K562 (cell line): ENCODE data around the gene MYO1E. TPM values are rescaled to one million over a fixed set of nuclear protein-coding genes. Genes with fewer than 3 reads are reported as not detected.

Experiments used
- ATAC-seq: fragments of 200-7000 bp; cut with Tn5 transposase; 3 replicates; pipeline ENCODE4 v1.9.1; 2020; ENCODE audit warnings: moderate library complexity
- BruUV-seq: library from RNA; stranded (reverse); fragments of 400-500 nt; replicated peaks from 2 replicates; lab custom pipeline; 2021; lab: Mats Ljungman, UMichigan
- CTCF ChIA-PET: fragments of 300-600 bp; formaldehyde crosslinking; extraction: SDS; loops from one replicate; lab custom pipeline; 2021; ENCODE audit warnings: low intra/inter-chr PET ratio; lab: Yijun Ruan, JAX
- POLR2A ChIA-PET: fragments of 300-600, 350-650 bp; sonication (Branson Sonifier 250); formaldehyde crosslinking; extraction: SDS; loops from one replicate; lab custom pipeline; 2021; ENCODE audit warnings: antibody characterized with exemption, inconsistent platforms; lab: Yijun Ruan, JAX
- DNase-seq, 4 experiments: peaks; one replicate each; pipeline versions ENCODE4 v3.0.0 to v3.0.0-alpha.2; 2011 to 2018; ENCODE audit warnings: low spot score in 3 of 4, mixed read lengths in 3 of 4; ENCODE audit errors: extremely low read depth in 1 of 4
- FAIRE-seq: peaks from 2 replicates; lab custom pipeline; 2011; peaks lifted over from hg19 to GRCh38; lab: Jason Lieb, UNC
- H2AFZ ChIP-seq: 2 replicates; pipeline ENCODE4 v1.6.0; 2011; ENCODE audit warnings: low read depth, low read length, control low read depth, inconsistent platforms
- H3K27ac ChIP-seq: fragments of 200-600 bp; 3 replicates; pipeline ENCODE4 v1.8.0; 2011; ENCODE audit warnings: low read depth, mild to moderate bottlenecking, control low read depth, inconsistent platforms, low read length, moderate library complexity, mixed read lengths; ENCODE audit errors: extremely low read depth
- H3K27me3 ChIP-seq, 2 experiments: fragments of 300-600 bp in 1 of 2; 2 replicates in 1 of 2; 3 replicates in 1 of 2; pipeline versions ENCODE4 v1.6.0 to v1.8.0; 2011; ENCODE audit warnings: inconsistent platforms in 2 of 2, low read length in 2 of 2, mild to moderate bottlenecking in 1 of 2, mixed read lengths in 1 of 2, moderate library complexity in 1 of 2; ENCODE audit not compliant: control insufficient read depth in 2 of 2, insufficient read depth in 2 of 2
- H3K36me3 ChIP-seq: fragments of 300-600 bp; 3 replicates; pipeline ENCODE4 v1.8.0; 2011; ENCODE audit warnings: mild to moderate bottlenecking, low read length, inconsistent platforms; ENCODE audit not compliant: control insufficient read depth, insufficient read depth
- H3K4me1 ChIP-seq, 2 experiments: fragments of 200-600 bp in 1 of 2; replicated peaks in 1 of 2; 2 replicates in 1 of 2; 3 replicates in 1 of 2; pipeline versions ENCODE4 v1.5.1 to v1.8.0; 2011; ENCODE audit warnings: inconsistent platforms in 2 of 2, low read length in 2 of 2, mild to moderate bottlenecking in 1 of 2, mixed read lengths in 1 of 2, moderate library complexity in 1 of 2; ENCODE audit not compliant: control insufficient read depth in 2 of 2, insufficient read depth in 2 of 2
- H3K4me2 ChIP-seq: 2 replicates; pipeline ENCODE4 v1.6.1; 2011; ENCODE audit warnings: low read length, control low read depth, inconsistent platforms, mixed read lengths; ENCODE audit not compliant: insufficient read depth
- H3K4me3 ChIP-seq: fragments of 200-600 bp; sonication (generic), shearing (Covaris generic); 2 replicates; pipeline ENCODE4 v1.5.1; 2016; ENCODE audit warnings: control low read depth, inconsistent platforms
- H3K79me2 ChIP-seq: fragments of 200-600 bp; 3 replicates; pipeline ENCODE4 v1.8.0; 2011; ENCODE audit warnings: low read length, inconsistent platforms; ENCODE audit not compliant: control insufficient read depth, insufficient read depth
- H3K9ac ChIP-seq, 2 experiments: 2 replicates each; pipeline versions ENCODE4 v1.6.0 to v1.6.1; 2011; ENCODE audit warnings: low read depth in 2 of 2, low read length in 2 of 2, control low read depth in 1 of 2, inconsistent platforms in 1 of 2, mild to moderate bottlenecking in 1 of 2, mixed read lengths in 1 of 2; ENCODE audit not compliant: insufficient read depth in 1 of 2
- H3K9me1 ChIP-seq: one replicate; pipeline ENCODE4 v1.6.0; 2011; ENCODE audit warnings: inconsistent platforms, mild to moderate bottlenecking, low read length, moderate library complexity; ENCODE audit not compliant: control insufficient read depth, insufficient read depth
- H3K9me3 ChIP-seq: replicated peaks from 2 replicates; pipeline ENCODE4 v1.5.1; 2011; ENCODE audit warnings: low read depth, low read length, inconsistent platforms; ENCODE audit not compliant: control insufficient read depth, insufficient read depth
- H4K20me1 ChIP-seq: replicated peaks from 2 replicates; pipeline ENCODE4 v1.6.1; 2011; ENCODE audit warnings: low read length, inconsistent platforms, mixed read lengths; ENCODE audit not compliant: control insufficient read depth, insufficient read depth
- BCOR ChIP-seq: fragments of 450-650 bp; IDR thresholded peaks from 2 replicates; pipeline ENCODE4 v1.6.1; 2016
- BDP1 ChIP-seq: IDR thresholded peaks from 3 replicates; pipeline ENCODE4 v1.6.1; 2011; ENCODE audit not compliant: insufficient read length, insufficient read depth
- BMI1 ChIP-seq: fragments of 150-350 bp; IDR thresholded peaks from 2 replicates; pipeline ENCODE4 v1.6.1; 2014; ENCODE audit warnings: low read length
- CREB1 ChIP-seq, 2 experiments: sonication (generic) in 1 of 2; formaldehyde crosslinking in 1 of 2; IDR thresholded peaks; 2 replicates each; pipeline versions ENCODE4 v1.6.1 to v1.8.0; 2012 to 2022; ENCODE audit warnings: inconsistent platforms in 1 of 2, mild to moderate bottlenecking in 1 of 2, missing genetic modification reagents in 1 of 2, moderate library complexity in 1 of 2
- FOXA1 ChIP-seq: fragments of 450-650 bp; IDR thresholded peaks from 2 replicates; pipeline ENCODE4 v1.6.1; 2016; ENCODE audit warnings: mild to moderate bottlenecking, borderline replicate concordance
- GABPB1 ChIP-seq: sonication (generic); formaldehyde crosslinking; IDR thresholded peaks from 2 replicates; pipeline ENCODE4 v1.8.0; 2022; ENCODE audit warnings: mild to moderate bottlenecking, missing genetic modification reagents
- KDM1A ChIP-seq, 2 experiments: fragments of 450-650 bp; IDR thresholded peaks; 2 replicates each; pipeline ENCODE4 v1.6.1; 2016; ENCODE audit warnings: mild to moderate bottlenecking in 2 of 2
- KLF6 ChIP-seq: fragments of 250-450 bp; sonication (Bioruptor Pico); IDR thresholded peaks from 2 replicates; pipeline ENCODE4 v1.4.0; 2020; ENCODE audit warnings: mild to moderate bottlenecking, moderate library complexity, borderline replicate concordance
- MAFK ChIP-seq: IDR thresholded peaks from 2 replicates; pipeline ENCODE4 v1.6.1; 2011; ENCODE audit warnings: low read length, improper control_type of control experiment
- RBFOX2 ChIP-seq: fragments of 200-400 bp; formaldehyde crosslinking; IDR thresholded peaks from 2 replicates; pipeline ENCODE4 v1.6.1; 2017; ENCODE audit warnings: low read depth, mild to moderate bottlenecking, low read length, moderate library complexity
- TAL1 ChIP-seq: fragments of 450-650 bp; IDR thresholded peaks from 2 replicates; pipeline ENCODE4 v1.6.1; 2016; ENCODE audit warnings: mild to moderate bottlenecking
- TCF3 ChIP-seq: sonication (generic); formaldehyde crosslinking; IDR thresholded peaks from 2 replicates; pipeline ENCODE4 v1.4.0; 2020; ENCODE audit warnings: mild to moderate bottlenecking, missing genetic modification reagents
- ZNF217 ChIP-seq: sonication (generic); formaldehyde crosslinking; IDR thresholded peaks from 2 replicates; pipeline ENCODE4 v1.8.0; 2022; ENCODE audit warnings: mild to moderate bottlenecking, missing genetic modification reagents
- WGBS: fragments of 100-300 bp; shearing (Covaris generic); methylation state at CpG from one replicate; pipeline ENCODE4 v1.1.6; 2016; ENCODE audit warnings: low coverage, mixed read lengths; ENCODE audit not compliant: insufficient coverage; ENCODE audit errors: missing lambda C conversion rate; 5-methylcytosine and 5-hydroxymethylcytosine counted together
- in situ Hi-C: fragments of 300-500 bp; cut with MboI; formaldehyde crosslinking; loops from 4 replicates; pipeline ENCODE4 v1.15.0; 2018; ENCODE audit warnings: inconsistent platforms, mixed read lengths
- intact Hi-C: fragments of 100-400 bp; cut with micrococcal nuclease; formaldehyde crosslinking; loops from 2 replicates; pipeline ENCODE4 v1.14.2; 2022
- polyA plus RNA-seq, 8 experiments: library from polyadenylated mRNA; depleted of rRNA in 4 of 8; stranded (reverse) in 5 of 8; unstranded in 3 of 8; fragments of >200 nt; fragmentation: Nextera tagmentation in 2 of 8; fragmentation: Illumina TruSeq in 1 of 8; extraction: Ambion mirVana in 2 of 8; extraction: Trizol in 1 of 8; gene quantifications; 2 replicates each; pipeline versions ENCODE4 v1.2.1 to v1.2.3, GENCODE V29; 2011 to 2014; ENCODE audit warnings: inconsistent platforms in 1 of 8, missing spikeins in 1 of 8
- total RNA-seq, 7 experiments: library from RNA; depleted of rRNA in 6 of 7; stranded (reverse); fragments of >200 nt in 6 of 7; fragmentation: Illumina TruSeq in 2 of 7; extraction: Trizol in 2 of 7; gene quantifications; 2 replicates each; pipeline versions ENCODE4 v1.2.1 to v1.2.3, GENCODE V29; 2011 to 2021; ENCODE audit warnings: low replicate concordance in 1 of 7
- TF ChIP-seq, protein P1 (sequence below): fragments of 150-350 bp; conservative IDR thresholded peaks from 2 replicates; pipeline ENCODE4 v1.6.1; 2014; ENCODE audit warnings: low read length
- TF ChIP-seq, protein P2 (sequence below): sonication (generic); formaldehyde crosslinking; IDR thresholded peaks from 2 replicates; pipeline ENCODE4 v1.8.0; 2022; ENCODE audit warnings: mild to moderate bottlenecking, low read depth, missing genetic modification reagents

Gene MYO1E
- total and polyA plus RNA-seq, 9 of the 15 experiments (the other 6 are each of a cell fraction or from before 2014, with no cell fraction given): under 0.01 to 0.44 (median 0.01) TPM; not detected in 6

GRCh38 chr15:59257140-59257539 lies 115.5 kb downstream of the MYO1E start:
- DNase-seq: no peak
- no peak overlapping the region for H3K4me2 ChIP-seq
- 0% methylated on average over 4 of the region's 4 CpGs for WGBS
- no peaks in the 10 kb centered on the region for H3K4me1 ChIP-seq
- no peak overlapping the region for H3K27ac ChIP-seq
- CTCF ChIA-PET: no interaction called here
- no peak overlapping the region for H3K4me3 ChIP-seq
- no peak for ATAC-seq
- TF ChIP-seq GABPB1 (CRISPR knock-in tag) (no peak), ZNF217 (CRISPR knock-in tag) (no peak), BDP1 (no peak), KDM1A (IDR thresholded peaks at IDR 0.05) (no peak), FOXA1 (no peak), TCF3 (no peak)
- TF ChIP-seq, all 486 proteins: peak for 0
- in situ Hi-C loops: no loop called here
- no peaks in the 10 kb centered on the region for H3K79me2 ChIP-seq
- intact Hi-C loops: no loop called here
- H2AFZ ChIP-seq: no peak overlapping the region
- no TSS peak for BruUV-seq
- POLR2A ChIA-PET: interaction anchor here (1.5 kb wide), 1 partner anchor 10 kb away, joined by 4 read pairs; no protein-coding TSS in a partner anchor
- no peak for FAIRE-seq
- H3K9ac ChIP-seq: no peak overlapping the region
- H3K27me3 ChIP-seq: peaks cover 3 to 6% of the 10 kb centered on the region in 2 experiments; a peak in 2 of 5 replicates
- H4K20me1 ChIP-seq: no peaks in the 10 kb centered on the region
- H3K9me3 ChIP-seq: no peaks in the 10 kb centered on the region
- H3K36me3 ChIP-seq: no peaks in the 10 kb centered on the region
- no peaks in the 10 kb centered on the region for H3K9me1 ChIP-seq

GRCh38 chr15:59256482-59256881 lies 116.2 kb downstream of the MYO1E start:
- no TSS peak for BruUV-seq
- CTCF ChIA-PET: no interaction called here
- Histone ChIP-seq H3K4me1 (no peaks in the 10 kb centered on the region), H3K79me2 (no peaks in the 10 kb centered on the region), H3K9ac (no peak overlapping the region), H3K27ac (no peak overlapping the region), H3K9me1 (no peaks in the 10 kb centered on the region), H2AFZ (no peak overlapping the region), H3K36me3 (no peaks in the 10 kb centered on the region), H4K20me1 (no peaks in the 10 kb centered on the region), H3K27me3 (peaks cover 6% of the 10 kb centered on the region in 2 experiments; a peak in 2 of 5 replicates), H3K4me3 (no peak overlapping the region), H3K9me3 (no peaks in the 10 kb centered on the region), H3K4me2 (no peak overlapping the region)
- intact Hi-C loops (no loop called here), in situ Hi-C loops (no loop called here)
- WGBS: under 1% methylated on average over 8 of the region's 8 CpGs
- no peak for ATAC-seq
- no peak for FAIRE-seq
- DNase-seq: no peak
- POLR2A ChIA-PET: interaction anchor here (1.5 kb wide), 1 partner anchor 9 kb away, joined by 4 read pairs; no protein-coding TSS in a partner anchor
- no peak for TF ChIP-seq CREB1 (IDR thresholded peaks at IDR 0.05)
- TF ChIP-seq CREB1 (CRISPR knock-in tag; IDR thresholded peaks at IDR 0.05): no peak
- TF ChIP-seq TAL1: no peak
- no peak for TF ChIP-seq RBFOX2
- TF ChIP-seq MAFK: no peak
- TF ChIP-seq, protein P1, sequence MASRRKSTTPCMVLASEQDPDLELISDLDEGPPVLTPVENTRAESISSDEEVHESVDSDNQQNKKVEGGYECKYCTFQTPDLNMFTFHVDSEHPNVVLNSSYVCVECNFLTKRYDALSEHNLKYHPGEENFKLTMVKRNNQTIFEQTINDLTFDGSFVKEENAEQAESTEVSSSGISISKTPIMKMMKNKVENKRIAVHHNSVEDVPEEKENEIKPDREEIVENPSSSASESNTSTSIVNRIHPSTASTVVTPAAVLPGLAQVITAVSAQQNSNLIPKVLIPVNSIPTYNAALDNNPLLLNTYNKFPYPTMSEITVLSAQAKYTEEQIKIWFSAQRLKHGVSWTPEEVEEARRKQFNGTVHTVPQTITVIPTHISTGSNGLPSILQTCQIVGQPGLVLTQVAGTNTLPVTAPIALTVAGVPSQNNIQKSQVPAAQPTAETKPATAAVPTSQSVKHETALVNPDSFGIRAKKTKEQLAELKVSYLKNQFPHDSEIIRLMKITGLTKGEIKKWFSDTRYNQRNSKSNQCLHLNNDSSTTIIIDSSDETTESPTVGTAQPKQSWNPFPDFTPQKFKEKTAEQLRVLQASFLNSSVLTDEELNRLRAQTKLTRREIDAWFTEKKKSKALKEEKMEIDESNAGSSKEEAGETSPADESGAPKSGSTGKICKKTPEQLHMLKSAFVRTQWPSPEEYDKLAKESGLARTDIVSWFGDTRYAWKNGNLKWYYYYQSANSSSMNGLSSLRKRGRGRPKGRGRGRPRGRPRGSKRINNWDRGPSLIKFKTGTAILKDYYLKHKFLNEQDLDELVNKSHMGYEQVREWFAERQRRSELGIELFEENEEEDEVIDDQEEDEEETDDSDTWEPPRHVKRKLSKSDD: no peak
- TF ChIP-seq KLF6 (CRISPR knock-in tag): no peak
- TF ChIP-seq BCOR: no peak
- no peak for TF ChIP-seq BMI1
- TF ChIP-seq, protein P2, sequence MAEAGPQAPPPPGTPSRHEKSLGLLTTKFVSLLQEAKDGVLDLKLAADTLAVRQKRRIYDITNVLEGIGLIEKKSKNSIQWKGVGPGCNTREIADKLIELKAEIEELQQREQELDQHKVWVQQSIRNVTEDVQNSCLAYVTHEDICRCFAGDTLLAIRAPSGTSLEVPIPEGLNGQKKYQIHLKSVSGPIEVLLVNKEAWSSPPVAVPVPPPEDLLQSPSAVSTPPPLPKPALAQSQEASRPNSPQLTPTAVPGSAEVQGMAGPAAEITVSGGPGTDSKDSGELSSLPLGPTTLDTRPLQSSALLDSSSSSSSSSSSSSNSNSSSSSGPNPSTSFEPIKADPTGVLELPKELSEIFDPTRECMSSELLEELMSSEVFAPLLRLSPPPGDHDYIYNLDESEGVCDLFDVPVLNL (CRISPR knock-in tag): no peak
